ENCODE data around the gene RPS6KB2.

The RPS6KB2 gene
- total RNA-seq: 58.0 to 67.1 (median 63.6) reads per million in 4 donors

GRCh38 chr11:67428052-67429001 lies at the start of gene RPS6KB2:
RPS6KB2 (plus strand) TSS chr11:67428494; CDS start chr11:67428546, 52 bp downstream.
- DNase-seq: peak; percentile 96 to 99 (median 97)

DNA sequence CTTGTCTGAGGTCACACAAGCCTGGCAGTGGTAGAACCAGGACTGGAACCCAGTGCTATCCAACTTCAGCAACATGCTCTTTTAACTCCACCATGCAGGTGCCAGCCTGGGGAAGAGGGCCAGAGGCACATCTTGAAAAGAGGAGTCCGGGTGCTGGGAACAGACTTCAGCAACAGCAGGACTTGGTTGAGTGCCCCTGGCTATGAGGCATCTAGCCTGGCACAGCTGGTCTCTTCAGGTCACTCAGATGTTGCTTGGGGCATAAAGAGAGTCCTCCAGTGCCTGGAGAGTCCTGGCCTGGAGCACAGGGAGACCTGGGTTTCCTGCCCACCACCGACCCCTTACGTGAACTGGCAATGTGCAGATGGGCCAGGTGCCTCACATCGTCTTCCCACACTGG lies 49.8 kb upstream of the RPS6KB2 start:
- DNase-seq: no peak

DNA sequence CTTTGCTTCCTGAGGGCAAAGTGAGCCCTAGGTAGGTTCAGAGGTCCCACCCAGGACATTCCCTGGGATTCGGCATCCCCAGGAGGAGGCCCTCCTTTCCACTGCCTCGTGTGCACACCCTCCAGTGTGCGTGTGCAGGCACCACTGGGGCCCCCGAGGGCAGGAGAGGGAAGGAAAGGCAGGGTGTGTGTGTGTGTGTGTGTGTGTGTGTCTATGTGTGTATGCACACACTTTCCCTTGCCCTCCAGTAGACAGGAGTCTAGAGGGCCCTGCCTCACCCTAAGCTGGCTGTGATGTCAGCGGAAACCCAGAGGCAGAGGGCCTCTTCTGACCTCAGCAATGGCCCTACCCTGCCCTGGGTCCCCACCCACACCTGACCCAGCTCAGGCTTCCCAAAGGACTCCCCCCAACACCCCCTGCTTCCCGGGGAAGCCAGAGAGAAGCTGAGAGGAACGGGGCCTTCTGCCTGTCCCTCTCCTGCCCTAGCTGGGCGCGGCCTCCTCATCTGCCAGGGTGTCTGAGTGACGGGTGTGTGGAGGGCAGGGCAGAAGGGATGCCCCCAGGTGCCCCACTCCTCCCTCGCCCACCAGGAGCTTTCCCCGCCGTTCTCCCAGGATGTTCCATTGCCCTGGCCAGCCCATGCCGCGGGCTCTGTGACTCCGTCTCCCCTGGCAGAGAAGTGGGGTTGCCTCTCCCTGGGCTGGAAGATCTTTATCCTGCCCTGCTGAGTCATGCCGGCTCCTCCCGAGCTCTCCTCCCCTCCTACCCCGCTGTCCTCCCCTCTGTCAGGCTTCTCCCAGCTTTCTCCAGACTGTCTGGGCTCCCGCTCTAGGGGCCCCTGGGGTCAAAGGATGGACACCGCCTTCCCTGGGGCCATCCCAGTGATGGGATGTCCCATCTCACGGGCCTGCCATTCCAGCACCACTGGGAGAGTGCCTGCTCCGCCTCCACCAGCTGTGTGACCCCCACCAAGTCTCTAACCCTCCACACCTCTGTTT lies 48.9 kb upstream of the RPS6KB2 start:
- DNase-seq: no peak

DNA sequence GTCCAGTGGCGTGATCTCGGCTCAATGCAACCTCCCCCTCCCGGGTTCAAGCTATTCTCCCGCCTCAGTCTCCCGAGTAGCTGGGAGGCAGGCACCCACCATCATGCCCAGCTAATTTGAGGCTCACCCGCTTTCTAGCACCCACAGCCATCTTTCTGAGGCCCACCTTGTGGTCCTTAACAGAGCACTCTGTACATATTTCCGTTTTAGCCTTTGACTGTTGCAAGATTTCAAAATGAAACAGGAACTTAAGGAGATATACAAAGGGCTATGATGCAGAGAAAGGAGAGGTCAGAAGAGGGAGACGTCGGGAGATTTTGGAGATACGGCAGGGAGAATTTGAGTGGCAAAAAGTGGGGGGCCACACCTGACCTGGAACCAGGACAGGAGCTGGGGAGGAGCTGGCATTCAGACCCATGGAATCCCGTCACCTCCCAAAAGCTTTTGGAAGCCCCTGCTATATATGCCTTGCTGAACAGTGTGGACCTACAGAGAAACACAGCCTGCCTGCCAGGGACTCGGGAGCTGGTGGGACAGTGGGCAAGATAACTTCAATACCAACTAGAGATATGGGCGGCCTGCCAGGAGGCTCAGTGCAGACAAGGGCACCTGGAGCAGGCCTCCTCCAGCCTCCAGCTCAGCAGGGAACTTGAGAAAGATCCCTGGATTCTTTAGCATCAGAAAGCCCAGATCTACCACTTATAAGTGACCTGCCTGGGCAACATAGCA lies 46.9 kb upstream of the RPS6KB2 start:
- DNase-seq: no peak

DNA sequence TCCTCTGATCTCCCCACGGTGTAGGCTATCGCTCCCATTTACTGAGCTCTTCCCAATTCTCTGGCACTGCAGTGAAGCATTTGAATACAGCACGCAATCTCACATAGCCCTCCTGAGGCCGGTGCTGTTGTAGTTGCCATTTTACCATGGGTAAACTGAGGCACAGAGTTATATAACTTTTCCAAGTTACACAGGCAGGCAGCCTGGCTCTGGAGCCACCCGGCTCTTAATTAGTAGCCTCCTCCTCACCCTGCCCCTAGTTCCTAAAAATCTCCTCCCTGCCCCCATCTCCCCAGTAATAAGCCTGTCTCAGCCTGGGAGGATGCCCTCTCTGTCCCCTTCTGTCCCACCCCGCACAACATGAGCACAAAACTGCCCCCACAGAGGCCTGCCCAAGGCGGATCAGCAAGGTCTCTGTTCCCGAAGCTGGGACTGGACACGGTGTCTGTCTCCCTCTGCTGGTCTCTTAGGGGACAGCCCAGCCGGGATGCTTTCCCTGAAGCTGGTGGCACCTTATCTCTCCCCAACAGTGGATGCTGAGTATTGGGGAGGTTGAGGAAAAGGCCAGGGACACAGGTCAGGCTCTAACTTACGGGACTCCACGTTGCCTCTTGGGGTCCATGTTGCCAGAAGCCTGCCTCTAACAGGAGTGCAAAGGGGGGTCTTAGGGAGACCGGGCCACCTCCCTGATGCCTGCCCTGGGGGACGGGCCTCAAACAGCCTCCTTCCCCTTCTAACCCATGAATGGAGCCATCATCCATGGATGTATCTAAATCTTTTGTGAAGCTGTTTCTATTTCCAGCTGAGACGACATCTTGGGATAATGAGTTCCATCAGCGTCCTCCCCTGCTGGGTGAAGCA lies 45.8 kb upstream of the RPS6KB2 start:
- DNase-seq: peak; percentile 58 to 80 (median 74)

- DNase-seq: no peak
Observed at GRCh38 chr11:67384851-67385366, 43.4 kb upstream of the RPS6KB2 start.

DNA sequence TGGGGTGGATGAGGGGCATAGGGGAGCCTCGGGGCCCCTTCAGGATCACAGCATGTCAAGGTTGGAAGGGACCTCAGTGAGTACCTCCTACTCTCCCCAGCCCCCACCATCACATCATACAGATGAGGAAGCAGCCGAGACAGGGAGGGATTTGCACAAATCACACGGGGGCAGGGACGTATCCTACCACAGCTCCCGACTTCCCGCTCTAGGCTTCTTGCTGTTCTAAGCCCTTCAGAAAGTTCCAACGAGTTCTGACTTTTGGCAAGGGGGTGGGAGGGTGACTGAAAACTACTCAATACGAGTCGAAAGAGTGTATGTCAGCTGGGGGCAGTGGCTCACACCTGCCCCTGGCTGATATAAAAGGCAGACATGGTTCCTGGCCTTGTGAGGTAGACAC lies 41.2 kb upstream of the RPS6KB2 start:
- no peak for DNase-seq

GRCh38 chr11:67387518-67387917 lies 40.8 kb upstream of the RPS6KB2 start:
- no peak for DNase-seq

DNA sequence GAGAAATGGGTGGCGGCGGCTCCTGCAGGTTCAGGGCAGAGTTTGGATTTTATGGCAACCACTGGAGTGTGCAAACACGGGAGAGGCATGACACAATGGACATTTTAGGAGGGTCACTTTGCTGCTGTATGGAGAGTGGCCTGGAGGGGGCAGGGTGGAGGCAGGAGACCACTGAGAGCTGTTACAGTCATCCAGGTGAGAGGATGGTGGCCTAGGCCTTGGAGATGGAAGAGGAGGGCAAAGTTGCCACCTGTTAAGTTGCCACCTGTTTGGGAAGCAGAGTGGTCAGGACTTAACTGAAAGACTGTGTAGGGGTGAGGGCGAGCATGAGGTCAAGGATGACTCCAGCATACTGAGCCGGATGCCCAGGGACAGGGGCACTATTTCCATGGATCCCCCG lies 38.8 kb upstream of the RPS6KB2 start:
- DNase-seq: peak in 2 of 5 donors; percentile 28 to 38

DNA sequence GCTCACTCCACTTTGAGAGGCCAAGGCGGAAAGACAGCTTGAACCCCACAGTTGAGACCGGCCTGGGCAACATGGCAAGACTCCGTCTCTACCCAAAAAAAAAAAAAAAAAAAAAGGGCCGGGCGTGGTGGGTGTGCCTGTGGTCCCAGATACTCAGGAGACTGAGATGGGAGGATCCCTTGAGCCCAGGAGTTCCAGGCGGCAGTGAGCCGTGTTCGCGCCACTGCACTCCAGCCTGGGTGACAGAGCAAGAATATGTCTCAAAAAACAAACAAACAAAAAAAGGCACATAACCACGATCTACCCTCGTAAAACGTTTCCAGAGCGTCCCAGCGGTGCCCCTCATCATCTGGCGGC lies 37.4 kb upstream of the RPS6KB2 start:
- DNase-seq: no peak

- peak; percentile 92 to 96 (median 93) for DNase-seq
Observed at GRCh38 chr11:67391304-67392182, 36.8 kb upstream of the RPS6KB2 start, which contains the start of gene RAD9A. RAD9A (plus strand) TSS chr11:67391986; CDS start chr11:67392045, 59 bp downstream.

GRCh38 chr11:67392183-67392715 lies 36.0 kb upstream of the RPS6KB2 start:
- DNase-seq: no peak

- no peak for DNase-seq
Observed at GRCh38 chr11:67393437-67393836, 34.9 kb upstream of the RPS6KB2 start.

DNA sequence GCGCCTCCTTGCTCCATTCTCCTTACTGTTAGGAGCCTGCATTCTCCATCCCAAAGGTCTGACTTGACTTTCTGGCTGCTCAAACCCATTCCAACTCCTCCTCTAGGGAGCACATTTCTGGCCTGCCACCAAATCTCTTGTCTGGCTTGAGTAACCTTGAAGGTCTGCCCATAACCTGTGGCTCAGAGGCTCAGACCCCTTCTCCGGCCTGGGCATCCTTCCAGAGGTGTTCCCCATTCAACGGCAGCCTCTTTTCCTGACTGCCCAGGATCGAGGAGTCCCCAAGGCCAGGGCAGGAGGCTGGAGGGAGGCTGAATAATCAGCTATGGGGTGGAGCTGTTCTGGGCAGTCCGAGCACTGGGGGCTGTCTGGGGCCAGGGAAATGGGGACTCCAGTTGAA lies 34.3 kb upstream of the RPS6KB2 start:
- DNase-seq: no peak

DNA sequence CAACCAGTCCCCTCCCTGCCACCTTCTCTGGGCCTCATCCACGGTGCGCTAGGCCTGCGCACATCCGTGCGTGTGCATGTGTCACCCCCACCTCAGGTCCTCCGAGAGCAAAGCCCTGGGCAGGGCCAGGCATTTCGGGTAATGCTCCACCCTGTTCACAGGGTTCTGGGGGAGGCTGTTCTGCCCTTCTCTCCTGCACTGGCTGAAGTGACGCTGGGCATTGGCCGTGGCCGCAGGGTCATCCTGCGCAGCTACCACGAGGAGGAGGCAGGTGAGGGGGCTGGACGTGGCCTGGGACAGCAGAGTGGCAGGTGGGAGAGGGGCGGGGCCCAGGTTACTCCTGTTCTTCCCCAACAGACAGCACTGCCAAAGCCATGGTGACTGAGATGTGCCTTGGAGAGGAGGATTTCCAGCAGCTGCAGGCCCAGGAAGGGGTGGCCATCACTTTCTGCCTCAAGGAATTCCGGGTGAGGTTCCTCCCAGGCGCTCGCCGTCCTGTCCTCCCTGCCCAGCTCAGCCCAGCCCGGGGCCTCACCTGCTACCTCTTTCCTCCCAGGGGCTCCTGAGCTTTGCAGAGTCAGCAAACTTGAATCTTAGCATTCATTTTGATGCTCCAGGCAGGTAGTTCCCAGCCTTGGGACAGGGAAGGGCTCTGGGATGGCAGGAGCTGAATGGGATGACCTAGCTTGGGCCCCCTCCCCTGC lies 32.6 kb upstream of the RPS6KB2 start:
- DNase-seq: no peak

DNA sequence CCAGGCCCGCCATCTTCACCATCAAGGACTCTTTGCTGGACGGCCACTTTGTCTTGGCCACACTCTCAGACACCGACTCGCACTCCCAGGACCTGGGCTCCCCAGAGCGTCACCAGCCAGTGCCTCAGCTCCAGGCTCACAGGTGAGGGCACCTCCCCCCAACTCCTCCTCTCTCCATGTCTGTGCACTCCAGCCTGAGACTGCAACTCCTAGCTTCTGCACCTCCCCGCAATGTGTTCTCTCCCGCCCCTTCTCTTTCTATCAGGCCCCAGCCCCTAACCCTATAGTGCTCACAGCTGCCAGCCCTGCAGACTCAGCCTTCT lies 32.1 kb upstream of the RPS6KB2 start:
- no peak for DNase-seq

- no peak for DNase-seq
Observed at GRCh38 chr11:67396587-67397389, 31.5 kb upstream of the RPS6KB2 start.

GRCh38 chr11:67397536-67397935 lies 30.8 kb upstream of the RPS6KB2 start:
- no peak for DNase-seq
